GM18499 (cell line): ENCODE measurements around the gene FIBCD1.

Experiments used
- ATAC-seq: cut with Tn5 transposase; IDR thresholded peaks from one replicate; pipeline ENCODE4 v1.9.1; 2021; ENCODE audit warnings: moderate number of reproducible peaks; ENCODE audit not compliant: insufficient read depth, unreplicated experiment

The FIBCD1 gene

GRCh38 chr9:130885484-130886375 is 53.3 kb downstream of the FIBCD1 start:
- ATAC-seq: no peak

DNA sequence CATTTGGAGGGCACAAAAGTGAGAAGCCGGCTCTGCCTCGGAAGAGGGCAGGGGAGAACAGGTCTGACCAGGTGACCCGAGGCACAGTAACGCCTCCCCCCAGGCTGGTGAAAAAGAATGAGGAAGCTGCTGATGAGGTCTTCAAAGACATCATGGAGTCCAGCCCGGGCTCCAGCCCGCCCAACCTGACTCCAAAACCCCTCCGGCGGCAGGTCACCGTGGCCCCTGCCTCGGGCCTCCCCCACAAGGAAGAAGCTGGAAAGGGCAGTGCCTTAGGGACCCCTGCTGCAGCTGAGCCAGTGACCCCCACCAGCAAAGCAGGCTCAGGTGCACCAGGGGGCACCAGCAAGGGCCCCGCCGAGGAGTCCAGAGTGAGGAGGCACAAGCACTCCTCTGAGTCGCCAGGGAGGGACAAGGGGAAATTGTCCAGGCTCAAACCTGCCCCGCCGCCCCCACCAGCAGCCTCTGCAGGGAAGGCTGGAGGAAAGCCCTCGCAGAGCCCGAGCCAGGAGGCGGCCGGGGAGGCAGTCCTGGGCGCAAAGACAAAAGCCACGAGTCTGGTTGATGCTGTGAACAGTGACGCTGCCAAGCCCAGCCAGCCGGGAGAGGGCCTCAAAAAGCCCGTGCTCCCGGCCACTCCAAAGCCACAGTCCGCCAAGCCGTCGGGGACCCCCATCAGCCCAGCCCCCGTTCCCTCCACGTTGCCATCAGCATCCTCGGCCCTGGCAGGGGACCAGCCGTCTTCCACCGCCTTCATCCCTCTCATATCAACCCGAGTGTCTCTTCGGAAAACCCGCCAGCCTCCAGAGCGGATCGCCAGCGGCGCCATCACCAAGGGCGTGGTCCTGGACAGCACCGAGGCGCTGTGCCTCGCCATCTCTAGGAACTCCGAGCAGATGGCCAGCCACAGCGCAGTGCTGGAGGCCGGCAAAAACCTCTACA is 54.2 kb downstream of the FIBCD1 start:
- no peak for ATAC-seq

GRCh38 chr9:130884111-130884531 is 54.9 kb downstream of the FIBCD1 start:
- ATAC-seq: no peak

DNA sequence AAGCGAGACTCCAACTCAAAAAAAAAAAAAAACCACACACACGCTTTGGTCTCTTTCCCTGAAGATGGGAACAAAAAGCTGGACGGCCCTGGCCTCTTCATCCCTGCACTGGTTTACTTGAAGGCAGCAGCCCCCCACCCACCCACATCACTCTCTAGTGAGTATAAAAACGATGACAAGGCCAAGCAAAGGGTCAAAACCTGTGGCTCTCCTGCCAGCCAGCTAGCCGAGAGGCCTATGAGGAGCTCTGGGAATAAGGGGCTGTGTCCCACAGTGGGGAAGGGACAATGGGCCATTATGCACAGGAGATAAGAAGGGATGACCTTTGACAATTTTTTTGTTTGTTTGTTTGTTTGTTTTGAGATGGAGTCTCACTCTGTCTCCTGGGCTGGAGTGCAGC is 55.6 kb downstream of the FIBCD1 start:
- ATAC-seq: no peak

DNA sequence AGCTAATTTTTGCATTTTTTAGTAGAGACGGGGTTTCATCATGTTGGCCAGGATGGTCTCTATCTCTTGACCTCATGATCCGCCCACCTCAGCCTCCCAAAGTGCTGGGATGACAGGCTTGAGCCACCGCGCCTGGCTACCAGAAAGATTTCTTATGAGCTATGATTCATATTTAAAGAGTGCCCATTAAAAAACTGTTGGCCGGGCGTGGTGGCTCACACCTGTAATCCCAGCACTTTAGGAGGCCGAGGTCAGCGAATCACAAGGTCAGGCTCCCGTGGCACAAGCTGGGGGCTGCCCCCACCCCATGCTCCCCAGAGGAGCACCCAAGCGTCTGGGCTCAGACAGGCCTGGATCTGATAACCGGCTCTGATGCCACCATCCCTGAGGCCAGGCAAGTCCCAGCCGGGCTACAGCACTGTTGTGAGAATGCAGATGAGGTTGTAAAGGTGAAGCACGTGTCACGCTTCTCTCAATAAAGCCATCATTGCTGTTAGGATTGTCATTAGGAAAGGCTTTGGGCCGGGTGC is 56.3 kb downstream of the FIBCD1 start:
- ATAC-seq: no peak

- ATAC-seq: no peak
Measured at GRCh38 chr9:130881516-130881915, 57.5 kb downstream of the FIBCD1 start.

GRCh38 chr9:130880599-130881220 is 58.3 kb downstream of the FIBCD1 start:
- ATAC-seq: no peak

DNA sequence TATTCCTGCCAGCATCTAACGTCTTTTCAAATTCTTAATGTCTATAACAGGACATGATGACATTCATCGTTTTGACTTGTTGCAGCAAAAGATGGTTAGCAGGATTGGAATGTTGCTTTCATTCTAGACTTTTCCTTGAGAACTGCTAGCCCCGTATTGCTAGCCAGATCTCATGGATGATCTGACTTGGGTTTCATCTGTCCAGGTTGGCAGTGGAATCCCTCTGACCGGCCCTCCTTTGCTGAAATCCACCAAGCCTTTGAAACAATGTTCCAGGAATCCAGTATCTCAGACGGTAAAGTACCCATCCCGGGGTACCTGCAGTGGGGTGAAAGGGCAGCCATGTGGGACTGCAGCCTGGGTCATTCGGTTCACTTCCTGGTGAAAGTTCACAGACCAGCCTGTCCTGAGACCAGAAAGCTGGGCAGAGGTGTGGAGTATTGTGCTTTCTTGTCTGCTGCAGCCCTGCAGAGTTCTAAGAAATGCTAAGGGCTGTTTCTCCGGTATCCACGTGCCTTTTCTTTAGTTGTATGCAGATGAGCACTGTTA is 59.1 kb downstream of the FIBCD1 start:
- no peak for ATAC-seq

DNA sequence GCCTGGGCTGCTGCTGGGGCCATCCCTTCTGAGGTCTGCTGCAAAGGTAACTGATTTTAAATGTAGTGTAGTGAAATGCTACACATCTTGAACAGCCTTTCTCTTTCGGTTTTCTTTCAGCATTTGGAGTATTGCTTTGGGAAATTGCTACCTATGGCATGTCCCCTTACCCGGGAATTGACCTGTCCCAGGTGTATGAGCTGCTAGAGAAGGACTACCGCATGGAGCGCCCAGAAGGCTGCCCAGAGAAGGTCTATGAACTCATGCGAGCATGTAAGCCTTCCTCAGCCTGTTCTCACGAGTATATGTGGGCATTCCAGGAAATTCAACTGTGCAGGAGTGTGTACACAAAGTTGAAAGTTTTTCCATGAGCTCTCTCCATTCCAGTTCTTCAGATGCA is 60.8 kb downstream of the FIBCD1 start:
- no peak for ATAC-seq

DNA sequence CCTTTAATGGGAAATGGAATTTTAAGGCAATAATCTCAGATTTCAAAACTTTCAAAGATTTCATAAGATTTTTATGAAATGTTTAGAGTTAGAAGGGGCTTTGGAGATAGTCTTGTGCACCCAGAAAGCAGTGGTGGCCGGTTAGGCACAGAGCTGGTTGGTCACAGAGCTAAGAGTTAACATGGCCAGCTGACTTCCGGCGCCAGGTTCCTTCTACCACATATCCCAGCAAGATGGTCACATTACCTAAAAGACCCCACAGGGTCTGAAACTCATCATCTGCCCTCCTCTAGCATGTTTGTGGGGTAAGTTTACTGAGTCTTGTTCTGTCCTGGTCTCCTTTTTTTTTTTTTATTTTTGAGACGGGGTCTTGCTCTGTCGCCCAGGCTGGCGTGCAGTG is 61.7 kb downstream of the FIBCD1 start:
- no peak for ATAC-seq

GRCh38 chr9:130874783-130875182 is 64.3 kb downstream of the FIBCD1 start:
- no peak for ATAC-seq

GRCh38 chr9:130873966-130874365 is 65.1 kb downstream of the FIBCD1 start:
- ATAC-seq: no peak

- no peak for ATAC-seq
Measured at GRCh38 chr9:130872912-130873503, 66.0 kb downstream of the FIBCD1 start.

DNA sequence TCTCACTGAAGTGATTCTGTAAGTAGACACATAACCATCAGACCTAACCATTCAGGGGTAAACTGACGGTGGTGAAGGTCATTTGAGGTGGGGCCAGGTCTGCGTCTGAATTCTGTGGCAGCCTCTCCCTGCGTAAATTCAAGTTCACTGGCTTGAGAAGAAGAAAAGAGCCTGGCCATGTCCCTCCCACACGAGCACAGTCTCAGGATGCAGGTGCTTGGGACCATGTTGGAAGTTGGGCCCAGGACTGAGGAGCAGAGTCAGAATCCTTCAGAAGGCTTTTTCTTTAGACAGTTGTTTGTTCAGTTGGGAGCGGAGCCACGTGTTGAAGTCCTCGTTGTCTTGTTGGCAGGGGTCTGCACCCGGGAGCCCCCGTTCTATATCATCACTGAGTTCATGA is 66.5 kb downstream of the FIBCD1 start:
- ATAC-seq: no peak

- ATAC-seq: no peak
Measured at GRCh38 chr9:130872093-130872492, 67.0 kb downstream of the FIBCD1 start.

GRCh38 chr9:130871395-130872062 is 67.5 kb downstream of the FIBCD1 start:
- ATAC-seq: no peak

DNA sequence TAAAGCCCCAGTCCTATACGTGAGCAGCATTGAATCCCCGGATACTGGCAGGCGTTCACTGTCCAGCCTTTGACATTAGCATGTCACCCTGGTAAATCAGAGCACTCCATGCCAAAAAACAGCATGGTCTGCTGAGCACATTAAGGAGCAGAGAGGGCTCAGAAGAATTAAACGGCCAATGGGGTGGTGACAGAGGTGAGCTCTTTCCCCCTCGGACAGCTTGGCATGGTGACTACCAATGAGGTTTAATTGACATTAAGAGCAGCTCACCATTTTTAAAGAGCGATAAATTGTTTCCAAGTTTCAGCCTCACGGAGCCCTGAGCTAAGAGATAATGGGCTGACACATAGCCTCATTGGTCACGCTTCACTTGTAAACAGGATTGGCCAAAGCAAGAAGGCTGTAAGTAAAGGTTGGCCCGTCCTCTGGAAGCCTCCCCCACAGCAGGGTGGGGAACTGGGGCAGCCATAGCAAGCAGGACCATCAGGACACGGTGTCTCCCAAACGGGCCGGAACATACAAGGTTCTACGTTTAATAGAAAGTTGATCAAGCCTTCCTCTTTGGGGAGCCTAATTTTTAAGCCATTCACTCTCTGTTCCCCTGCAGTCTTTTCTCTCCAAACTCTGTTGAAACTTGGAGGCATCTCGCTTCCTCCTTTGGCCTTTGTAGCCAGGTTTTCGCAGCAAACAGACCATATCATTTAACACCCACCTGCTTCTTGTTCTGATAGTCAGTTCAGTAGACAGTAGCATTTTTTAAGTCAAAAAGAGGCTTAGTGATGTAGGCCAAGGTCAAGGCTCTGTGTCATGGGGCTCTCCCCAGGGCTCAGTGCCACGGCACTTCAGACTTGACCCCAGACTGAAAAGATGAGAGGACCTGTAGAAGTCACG is 68.3 kb downstream of the FIBCD1 start:
- ATAC-seq: no peak

GRCh38 chr9:130869250-130869649 is 69.8 kb downstream of the FIBCD1 start:
- ATAC-seq: no peak
